Hepatocyte (in vitro differentiated cells): ENCODE measurements around the gene KRTDAP.

Source experiments
- CTCF ChIP-seq: fragments of 200-600 bp; sonication (generic); IDR thresholded peaks from 2 replicates; pipeline ENCODE4 v1.5.1; 2016; ENCODE audit warnings: antibody characterized with exemption, mild to moderate bottlenecking; ENCODE audit not compliant: poor library complexity
- EZH2phosphoT487 ChIP-seq: fragments of 200-600 bp; sonication (generic); IDR thresholded peaks from one replicate; pipeline ENCODE4 v1.6.1; 2018; ENCODE audit warnings: antibody characterized with exemption, mild to moderate bottlenecking, low read depth, moderate library complexity; ENCODE audit not compliant: unreplicated experiment, severe bottlenecking

GRCh38 chr19:35471946-35472345 lies 18.3 kb downstream of the KRTDAP start:
- no peak for TF ChIP-seq CTCF
- no peak for TF ChIP-seq EZH2phosphoT487
